OCI-LY3 (cell line): ENCODE results near the gene SHROOM1.

ENCODE experiments used
- CTCF ChIP-seq: fragments of 200-600, 300-600 bp; sonication (generic); IDR thresholded peaks from 2 replicates; pipeline ENCODE4 v1.5.1; 2014; ENCODE audit warnings: antibody characterized with exemption, low read length, low read depth
- EZH2phosphoT487 ChIP-seq: fragments of 200-600 bp; shearing (Covaris generic); IDR thresholded peaks from 2 replicates; pipeline ENCODE4 v1.6.1; 2018; ENCODE audit warnings: antibody characterized with exemption, mixed run types, low read depth

GRCh38 chr5:132790201-132790865 lies 40.1 kb downstream of the SHROOM1 start:
- TF ChIP-seq CTCF (no peak), EZH2phosphoT487 (no peak)
